ENCODE measurements around the gene FECH.
"Not testable (repeated sequence)": the region's sequence is repeated elsewhere in the genome, so short reads cannot be mapped to it uniquely, and the experiment has no call there.

FECH gene, protein sequence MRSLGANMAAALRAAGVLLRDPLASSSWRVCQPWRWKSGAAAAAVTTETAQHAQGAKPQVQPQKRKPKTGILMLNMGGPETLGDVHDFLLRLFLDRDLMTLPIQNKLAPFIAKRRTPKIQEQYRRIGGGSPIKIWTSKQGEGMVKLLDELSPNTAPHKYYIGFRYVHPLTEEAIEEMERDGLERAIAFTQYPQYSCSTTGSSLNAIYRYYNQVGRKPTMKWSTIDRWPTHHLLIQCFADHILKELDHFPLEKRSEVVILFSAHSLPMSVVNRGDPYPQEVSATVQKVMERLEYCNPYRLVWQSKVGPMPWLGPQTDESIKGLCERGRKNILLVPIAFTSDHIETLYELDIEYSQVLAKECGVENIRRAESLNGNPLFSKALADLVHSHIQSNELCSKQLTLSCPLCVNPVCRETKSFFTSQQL

DNA sequence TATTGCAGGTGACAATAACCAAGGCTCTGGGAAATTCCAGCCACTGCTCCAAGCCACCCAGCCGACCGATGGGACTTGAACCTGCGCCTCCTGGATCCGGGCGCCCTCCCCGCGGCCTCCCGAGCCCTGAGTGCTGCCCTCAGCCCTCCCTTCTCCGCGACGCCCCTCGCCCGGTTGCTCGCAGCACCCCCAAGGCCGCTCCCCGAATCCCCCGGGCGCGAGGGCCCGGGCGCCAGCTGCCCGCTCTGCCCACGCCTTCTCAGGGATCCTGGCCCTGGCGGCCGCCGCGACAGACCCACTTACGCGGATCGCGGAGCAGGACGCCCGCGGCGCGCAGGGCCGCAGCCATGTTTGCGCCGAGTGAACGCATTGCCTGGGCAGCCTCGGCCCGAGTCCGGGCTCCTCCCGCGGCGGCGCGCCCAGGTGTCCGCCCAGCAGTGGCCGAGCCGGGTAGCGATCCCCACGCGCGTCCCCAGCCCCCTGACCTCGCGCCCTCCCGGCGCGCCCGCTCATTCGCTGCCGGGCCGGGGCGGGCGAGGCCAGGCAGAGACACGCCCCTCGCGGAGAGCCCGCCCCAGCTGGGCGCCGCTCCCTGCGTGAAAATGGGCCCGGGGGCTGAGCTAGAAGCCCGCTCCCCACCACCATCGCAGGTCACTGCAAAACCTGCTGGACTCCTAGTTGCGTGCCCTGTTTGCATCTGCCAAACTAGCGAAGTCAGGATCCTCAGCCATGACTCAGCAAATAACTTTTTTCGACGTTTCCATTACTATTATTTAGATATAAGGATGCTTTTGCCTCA, at the start of gene FECH:
TSS of gene FECH (minus strand) at position 452 of the 799 bp plus-strand sequence. CDS start at position 370, 82 bp downstream.
- peak; percentile 40 for DNase-seq (ENCODE audit: low read depth)

DNA sequence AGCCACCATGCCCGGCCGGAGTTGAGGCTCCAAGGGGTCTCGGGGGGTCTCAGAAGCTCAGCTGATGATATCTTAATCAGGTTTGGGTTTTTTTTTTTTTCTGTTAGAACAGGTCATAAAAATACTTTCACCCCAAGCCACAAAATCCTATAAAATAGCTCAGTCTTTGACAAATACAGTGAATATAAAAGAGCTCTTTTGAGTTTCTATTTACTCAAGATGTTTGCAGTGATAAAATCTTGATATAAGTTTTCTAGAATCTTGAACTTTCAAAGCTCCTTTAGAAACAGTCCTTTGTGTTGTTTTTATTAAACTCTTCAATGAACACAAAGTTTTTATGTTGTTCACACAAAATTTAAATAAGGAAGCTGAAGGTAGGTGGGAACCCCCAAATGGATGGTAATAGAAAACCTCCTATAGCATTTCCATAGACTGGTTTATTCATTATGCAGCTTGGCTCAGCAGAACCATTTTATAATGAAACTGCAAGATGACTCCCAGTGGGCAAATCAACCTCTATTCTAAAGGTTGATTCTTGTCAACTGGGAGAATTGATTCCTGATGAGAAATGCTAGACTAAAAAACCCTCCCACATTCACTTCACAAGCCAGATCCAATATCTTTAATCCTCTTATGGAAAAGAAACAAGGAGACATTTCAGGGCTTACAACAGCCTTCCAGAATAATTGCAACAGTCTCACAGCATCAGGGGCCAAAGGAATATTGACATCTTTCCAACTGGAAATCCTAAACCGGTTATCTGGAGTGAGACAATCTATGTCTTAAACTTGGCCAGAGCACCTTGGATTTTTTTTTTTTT, 48.7 kb upstream of the FECH start:
- DNase-seq (ENCODE audit: low read depth) = no peak

DNA sequence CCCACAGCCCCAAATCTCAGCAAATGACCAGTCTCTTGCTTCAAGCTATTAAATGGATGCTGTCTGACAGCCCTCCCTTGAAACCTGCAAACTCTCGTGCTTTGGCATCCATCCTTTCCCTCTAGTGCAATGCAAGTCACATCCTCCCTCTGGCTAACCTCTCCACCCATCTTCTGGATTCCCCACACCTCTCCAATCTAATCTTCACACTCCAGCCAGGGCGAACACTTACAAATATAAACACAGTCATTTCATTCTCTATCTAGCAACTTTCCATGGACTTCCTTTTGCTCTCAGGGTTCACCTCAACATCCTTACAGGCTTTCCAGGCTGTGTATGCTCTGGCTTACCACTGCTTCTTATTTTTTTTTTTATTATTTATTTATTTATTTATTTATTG, 45.2 kb upstream of the FECH start:
- DNase-seq (ENCODE audit: low read depth) = no peak

DNA sequence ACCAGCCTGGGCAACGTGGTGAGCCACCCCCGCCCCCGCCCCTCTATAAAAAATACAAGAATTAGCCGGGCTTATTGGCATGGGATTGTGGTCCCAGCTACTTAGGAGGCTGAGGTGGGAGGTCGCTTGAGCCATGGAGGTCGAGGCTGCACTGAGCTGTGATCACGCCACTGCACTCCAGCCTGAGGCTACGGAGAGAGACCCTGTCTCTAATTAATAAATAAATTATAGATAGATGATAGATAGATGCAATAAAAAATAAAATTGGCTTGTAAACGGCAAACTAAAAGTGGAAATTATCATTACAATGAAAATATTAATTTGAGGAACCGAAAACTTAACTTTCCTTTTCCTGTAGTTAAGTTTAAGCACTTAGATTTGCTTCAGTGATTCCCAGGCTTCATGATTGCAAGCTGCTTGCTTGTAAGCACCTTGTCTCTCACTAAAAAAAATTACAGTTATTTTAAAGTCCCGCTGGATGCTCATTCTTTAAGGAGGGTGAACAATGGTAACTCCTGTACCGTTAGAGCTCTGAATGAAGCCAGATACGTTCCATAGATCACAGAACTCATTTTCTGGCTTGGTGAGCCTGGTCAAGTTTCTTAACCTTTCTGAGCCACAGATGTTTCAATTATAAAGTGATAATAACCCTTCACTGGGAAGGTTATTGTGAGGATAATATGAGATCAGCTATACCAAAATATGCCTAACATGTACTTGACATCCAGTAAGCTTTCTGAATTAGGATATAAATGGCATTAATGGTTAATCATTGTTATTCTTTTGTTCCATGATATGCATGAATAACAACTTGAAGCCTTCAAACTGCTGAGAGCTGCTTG, 44.5 kb upstream of the FECH start:
- no peak for DNase-seq (ENCODE audit: low read depth)

DNA sequence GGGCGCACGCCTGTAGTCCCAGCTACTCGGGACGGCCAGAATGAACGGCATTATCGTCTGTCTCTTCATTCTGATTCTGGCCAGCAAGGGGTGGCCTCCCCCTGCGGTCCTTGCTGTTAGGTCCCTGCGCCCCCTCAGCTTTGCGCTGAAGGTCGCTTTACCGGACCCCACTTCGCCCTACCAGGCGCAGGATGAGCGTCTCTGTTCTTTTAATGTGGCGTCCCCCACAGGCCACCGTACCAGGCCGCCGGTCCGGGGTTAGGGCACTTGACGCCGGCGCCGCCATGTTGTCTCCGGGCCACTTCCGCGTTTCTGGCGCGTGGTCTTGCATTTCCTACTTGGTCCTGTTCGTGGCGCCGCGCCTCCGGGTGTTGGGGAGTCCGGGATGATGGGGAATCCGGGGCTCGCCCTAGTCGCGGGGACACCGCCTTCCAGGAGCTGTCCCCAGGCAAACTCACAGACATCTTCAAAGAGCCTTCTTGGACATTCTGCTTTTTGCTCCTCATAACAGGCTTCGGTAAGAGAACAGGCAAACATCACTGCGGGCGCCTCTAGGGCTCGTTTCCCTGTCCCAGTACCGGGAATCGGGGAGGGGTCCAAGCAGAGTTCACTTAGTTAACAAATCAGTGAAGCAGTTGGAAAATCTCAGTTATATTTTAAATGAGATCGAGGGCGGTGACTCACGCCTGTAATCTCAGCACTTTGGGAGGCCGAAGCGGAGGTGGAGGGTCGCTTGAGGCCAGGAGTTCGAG, 43.7 kb upstream of the FECH start:
- DNase-seq (ENCODE audit: low read depth) = peak; percentile 91

DNA sequence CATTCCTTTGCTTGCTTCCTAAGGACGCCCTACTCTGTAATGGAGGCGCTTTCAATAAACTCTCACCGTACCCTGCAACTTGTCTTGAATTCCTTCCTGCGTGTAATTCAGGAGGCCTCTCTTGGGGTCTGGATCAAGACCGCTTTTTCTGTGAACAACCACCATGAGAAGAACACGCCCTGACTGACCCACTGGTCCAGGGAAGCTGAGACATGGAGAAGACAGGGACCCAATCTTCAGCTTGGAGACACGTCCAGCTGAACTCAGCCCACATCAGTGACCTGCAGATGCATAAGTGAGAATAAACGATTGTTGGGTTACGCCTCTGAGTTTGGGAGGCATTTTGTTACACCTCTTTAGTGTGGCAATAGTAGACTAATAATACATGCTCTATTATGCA, 42.9 kb upstream of the FECH start:
- DNase-seq (ENCODE audit: low read depth) = no peak

DNA sequence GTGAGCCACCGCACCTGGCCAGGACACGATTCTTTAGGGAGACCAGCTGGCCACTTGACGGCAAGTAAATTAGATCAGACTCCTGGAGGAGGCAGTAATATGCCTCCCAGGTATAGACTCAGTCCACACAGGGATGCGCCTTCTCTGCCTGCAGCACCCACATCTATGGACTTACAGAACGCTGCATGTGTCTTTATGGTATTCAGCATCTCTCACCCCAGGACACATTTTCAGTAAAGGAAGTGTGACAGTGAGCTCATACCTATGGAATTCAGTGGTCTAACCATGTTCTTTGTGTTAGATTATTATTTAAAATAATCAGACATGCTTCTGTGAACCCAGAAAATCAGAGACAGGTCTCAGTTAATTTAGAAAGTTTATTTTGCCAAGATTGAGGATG, 41.0 kb upstream of the FECH start:
- DNase-seq (ENCODE audit: low read depth) = no peak

DNA sequence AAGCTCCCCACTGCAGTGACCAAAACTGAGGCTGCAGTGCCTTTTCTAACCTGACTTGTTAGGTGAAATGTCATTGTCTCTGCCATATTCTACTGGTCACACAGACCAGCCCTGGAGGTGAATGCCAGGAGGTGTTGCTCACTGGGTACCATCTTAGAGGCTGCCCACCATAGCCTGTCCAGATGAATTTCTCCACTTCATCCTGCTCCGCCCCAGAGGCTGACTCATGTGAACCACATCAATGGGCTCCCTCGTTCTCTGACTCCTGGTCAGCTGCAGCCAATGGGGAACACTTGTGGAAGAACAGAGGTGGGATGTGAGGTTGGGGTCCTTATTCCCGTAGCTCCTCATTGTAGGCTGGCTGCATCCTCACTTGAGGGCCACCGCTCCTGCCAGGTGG, 38.5 kb upstream of the FECH start:
- DNase-seq (ENCODE audit: low read depth) = no peak

DNA sequence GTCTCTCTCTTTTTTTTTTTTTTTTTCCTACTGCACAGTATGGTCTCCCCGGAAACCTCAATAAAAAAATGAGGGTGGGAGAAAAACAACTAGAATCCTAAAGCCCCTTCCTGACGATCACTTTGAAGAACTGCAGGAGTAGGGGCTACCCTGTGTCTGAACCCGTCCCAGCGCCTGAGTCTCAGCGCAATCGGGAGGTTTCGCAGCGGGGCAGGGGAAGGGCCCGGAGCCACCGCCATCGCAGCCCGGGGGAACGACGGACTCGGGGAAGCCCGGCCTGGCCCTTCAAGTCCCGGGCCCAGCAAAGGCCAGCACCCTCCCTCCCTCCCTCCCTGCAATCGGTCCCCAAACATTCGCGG, 34.7 kb upstream of the FECH start:
- no peak for DNase-seq (ENCODE audit: low read depth)

DNA sequence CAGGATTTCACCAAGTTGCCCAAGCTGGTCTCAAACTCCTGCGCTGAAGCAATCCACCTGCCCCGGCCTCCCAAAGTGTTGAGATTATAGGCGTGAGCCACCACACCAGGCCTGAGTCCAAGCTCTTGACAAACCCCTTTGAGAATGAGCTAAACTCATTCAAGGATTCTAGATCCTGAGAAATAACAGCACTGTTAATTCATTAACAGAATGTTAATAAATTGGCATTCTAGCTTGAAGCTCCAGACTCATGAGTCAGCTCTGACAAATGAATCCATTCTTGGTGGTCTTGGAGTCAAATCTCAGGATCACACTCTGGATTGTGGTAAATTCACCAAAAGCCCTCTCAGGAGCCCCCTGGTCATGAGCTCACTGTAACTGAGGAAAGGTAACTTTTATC, 33.4 kb upstream of the FECH start:
- DNase-seq (ENCODE audit: low read depth) = no peak

DNA sequence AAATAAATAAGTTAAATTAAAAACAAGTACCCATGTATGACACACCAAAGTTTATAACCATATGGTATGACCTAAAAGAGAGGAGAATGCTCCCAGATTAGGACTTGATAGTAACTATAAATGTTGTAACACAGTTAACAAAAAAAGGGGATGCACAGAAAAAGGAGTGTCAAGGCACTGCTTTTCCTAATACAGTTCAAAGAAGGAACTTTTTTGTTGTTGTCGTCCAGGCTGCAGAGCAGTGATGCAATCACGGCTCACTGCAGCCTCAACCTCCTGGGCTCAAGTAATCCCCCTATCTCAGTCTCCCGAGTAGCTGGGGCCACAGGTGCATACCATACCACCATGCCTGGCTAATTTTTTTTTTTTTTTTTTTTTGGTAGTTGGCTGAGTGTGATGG, 32.4 kb upstream of the FECH start:
- DNase-seq (ENCODE audit: low read depth) = no peak

DNA sequence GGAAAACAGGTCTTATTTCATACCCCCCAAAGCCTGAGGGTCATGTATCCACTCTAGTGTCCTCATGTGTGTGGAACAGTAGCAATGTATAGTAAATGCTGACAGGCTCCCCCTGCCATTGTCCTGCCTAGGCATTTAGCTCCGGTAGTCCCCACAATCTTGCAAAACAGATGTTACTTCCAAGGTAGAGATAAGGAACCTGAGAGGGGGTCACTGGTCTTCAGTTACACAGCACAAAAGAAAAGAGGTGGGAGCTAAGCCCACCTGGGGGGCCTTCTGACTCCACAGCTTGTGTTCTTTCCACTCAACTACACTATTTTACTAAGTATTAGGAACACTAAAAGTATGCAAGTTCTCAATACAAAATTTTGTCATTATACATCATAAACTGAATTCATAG, 17.4 kb upstream of the FECH start:
- no peak for DNase-seq (ENCODE audit: low read depth)

DNA sequence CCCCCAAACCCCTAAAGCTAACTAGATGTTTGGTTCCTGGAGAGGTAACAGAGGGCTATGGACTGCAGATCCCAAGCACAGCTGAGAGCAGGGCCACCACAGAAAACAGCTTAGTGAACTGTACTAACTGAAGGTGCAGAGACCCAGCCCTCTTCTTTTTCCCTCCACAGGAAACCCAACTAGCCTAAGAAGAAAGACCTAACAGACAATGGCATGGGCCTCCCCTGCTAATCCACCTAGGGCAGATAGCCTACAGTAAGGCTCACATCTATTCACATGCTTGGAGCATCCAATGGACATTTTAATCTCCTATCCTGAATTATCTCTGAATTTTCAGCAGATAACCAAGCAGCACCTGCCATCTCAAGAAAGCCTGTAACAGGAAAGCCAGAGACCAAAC, 8.8 kb upstream of the FECH start:
- DNase-seq (ENCODE audit: low read depth) = no peak

DNA sequence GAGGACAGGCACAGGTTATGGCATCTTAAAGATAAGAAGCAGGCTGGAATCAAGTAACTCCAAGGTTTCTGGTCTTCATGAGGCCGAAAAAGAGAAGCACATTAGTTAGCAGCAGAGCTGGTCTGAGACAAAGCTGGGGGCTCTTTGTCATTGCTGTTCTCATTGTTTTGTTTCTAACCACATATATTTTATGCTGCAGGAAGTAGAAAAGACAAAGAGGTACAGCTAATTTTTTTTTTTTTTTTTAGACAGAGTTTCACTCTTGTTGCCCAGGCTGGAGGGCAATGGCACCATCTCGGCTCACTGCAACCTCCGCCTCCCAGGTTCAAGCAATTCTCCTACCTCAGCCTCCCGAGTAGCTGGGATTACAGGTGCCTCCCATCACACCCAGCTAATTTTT, 6.2 kb upstream of the FECH start:
- DNase-seq (ENCODE audit: low read depth) = not testable (repeated sequence)

DNA sequence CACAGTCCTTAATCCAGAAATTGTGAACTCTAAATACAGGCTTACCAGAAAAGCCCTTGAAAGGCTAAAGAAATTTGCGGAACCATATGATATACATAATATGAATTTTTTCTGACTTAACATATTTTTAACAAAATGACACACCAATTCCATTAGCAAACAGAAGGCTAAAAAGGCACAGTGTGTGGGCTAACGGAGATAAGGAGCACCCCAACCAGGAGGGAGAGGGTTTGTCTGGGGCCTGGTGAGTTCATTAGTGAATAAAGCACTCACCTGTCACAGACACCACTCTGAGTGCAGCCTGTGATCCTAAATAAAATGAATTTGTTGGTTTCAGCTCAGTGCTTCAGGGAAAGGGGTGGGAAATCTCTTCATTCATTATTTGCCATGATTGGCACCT, 2.7 kb upstream of the FECH start:
- DNase-seq (ENCODE audit: low read depth) = no peak

DNA sequence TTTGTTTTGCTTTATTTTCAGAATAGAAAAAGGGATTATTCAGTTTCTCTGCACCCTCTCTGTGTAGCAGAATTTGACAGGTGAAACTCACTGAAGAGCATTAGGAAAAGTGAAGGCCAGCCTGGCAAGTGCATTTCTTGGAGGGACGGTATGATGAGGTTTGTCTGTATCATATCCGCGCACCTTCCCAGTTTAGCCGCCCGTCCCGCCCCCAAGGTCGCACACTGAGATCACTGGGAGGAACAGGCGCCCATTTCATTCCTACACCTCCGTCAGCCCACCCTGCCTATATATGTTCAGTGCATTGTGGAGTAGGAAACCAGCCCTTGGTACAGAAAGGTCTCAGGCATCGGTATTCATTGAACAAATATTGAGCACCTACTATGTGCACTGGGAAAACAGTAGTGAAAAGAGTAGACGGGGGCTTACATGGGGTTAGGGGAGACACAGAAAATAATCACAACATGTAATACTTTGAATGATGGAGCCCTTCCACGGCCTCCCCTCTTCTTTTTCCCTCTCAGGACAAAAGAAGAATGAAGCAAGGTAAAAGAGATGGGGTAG, 678 bp upstream of the FECH start:
- no peak for DNase-seq (ENCODE audit: low read depth)

DNA sequence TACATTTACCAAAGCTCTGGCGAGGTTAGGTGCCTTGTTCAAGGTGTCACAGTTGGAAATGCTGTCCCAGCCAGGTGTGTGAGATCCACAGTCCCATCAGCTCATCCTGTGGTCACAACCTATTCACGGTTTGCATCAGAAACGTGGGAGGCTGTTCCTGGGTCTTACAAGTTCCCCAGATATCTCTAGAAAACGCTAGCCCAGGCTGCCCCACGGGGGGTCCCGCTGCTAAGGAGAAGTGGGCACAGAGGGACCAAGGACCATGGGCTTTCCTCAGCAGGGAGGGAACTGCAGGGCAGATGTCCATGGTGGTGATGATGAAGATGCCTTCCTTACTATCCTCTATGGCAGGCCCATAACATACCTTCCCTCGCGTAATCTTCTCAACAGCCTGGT, 649 bp downstream of the FECH start:
- no peak for DNase-seq (ENCODE audit: low read depth)

DNA sequence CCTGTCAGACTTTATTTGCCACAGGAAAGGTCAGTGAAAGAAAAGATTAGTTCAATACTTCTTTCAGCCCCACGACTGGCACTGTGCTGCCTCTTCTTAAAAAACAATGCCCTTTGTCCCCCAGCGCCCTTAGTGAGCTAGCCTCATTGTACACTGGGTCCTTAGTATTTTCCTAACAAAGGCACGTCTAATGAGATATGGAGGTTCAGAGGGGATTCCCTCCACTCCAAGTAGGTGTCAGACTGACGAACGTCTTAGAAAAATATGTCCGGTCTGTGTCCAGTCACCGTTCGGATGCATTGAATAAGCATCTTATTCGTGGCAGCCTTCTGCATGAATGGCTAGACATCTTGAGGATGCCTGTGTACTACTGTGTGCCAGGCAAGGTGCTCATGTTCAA, 1.1 kb downstream of the FECH start:
- no peak for DNase-seq (ENCODE audit: low read depth)

DNA sequence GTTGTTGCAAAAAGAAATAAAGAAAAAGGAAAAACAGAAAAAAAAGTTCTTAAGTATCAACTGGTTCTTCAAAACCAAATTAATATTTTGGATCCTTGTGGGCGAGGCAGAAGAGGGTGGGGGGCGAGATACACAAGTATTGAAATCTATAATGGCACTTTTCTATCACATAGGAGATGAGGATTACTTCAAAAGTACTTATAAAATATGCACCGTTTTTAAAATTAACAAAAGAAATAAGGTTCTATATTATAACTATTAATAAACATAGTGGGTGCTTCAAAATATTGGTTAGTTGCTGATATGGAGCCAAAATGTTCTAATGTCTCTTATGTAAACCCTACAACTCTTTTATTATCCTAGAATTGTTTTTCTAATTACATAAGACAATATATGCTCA, 2.1 kb downstream of the FECH start:
- DNase-seq (ENCODE audit: low read depth) = no peak

DNA sequence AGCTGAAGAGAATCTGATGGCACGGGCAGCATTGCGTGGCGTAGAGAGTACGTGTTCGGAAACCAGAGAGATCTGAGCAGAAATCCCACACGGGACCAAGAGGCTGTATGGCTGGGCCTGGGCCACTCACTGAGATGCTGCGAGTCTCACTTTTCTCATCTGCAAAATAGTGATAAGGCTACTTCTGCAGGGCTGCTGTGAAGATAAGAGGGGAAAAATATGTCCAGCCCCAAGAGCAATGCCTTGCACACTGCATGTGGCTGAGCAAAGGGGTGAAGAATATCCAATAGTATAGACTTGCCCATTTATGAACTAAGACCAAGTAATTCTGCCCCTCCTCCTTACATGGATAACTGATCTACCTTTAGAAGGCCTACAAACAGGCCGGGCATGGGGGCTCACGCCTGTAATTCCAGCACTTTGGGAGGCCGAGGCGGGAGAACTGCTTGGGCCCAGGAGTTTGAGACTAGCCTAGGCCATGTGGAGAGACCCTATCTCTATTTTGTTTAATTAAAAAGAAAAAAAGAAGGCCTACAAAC, 3.1 kb downstream of the FECH start:
- no peak for DNase-seq (ENCODE audit: low read depth)
